ENCODE data around the gene LVRN.

LVRN gene

GRCh38 chr5:115962565-115963402 is 509 bp downstream of the LVRN start:
- Histone ChIP-seq H3K4me3 (ENCODE audit: low read depth in 1 of 2, low read length in 1 of 2) (peak overlapping the region; percentile 54 to 56), H3K36me3 (no peaks in the 10 kb centered on the region), H3K27me3 (peaks cover 97% of the 10 kb centered on the region), H3K27ac (no peak overlapping the region), H3K4me1 (ENCODE audit: control insufficient read depth in 1 of 2, insufficient read depth in 1 of 2, low read depth in 1 of 2, low read length in 1 of 2) (peaks cover 39 to 44% of the 10 kb centered on the region in 2 experiments), H3K9me3 (no peaks in the 10 kb centered on the region)
- no peak for TF ChIP-seq CTCF (IDR thresholded peaks at IDR 0.05)

- Histone ChIP-seq H3K27me3 (peaks cover 97% of the 10 kb centered on the region), H3K36me3 (no peaks in the 10 kb centered on the region), H3K4me1 (ENCODE audit: control insufficient read depth in 1 of 2, insufficient read depth in 1 of 2, low read depth in 1 of 2, low read length in 1 of 2) (peaks cover 39 to 44% of the 10 kb centered on the region in 2 experiments), H3K9me3 (no peaks in the 10 kb centered on the region), H3K27ac (no peak overlapping the region), H3K4me3 (ENCODE audit: low read depth in 1 of 2, low read length in 1 of 2) (peak overlapping the region; percentile 7 to 54)
- no peak for TF ChIP-seq CTCF (IDR thresholded peaks at IDR 0.05)
These were observed 1.3 kb downstream of the LVRN start for GRCh38 chr5:115963566-115963965.

GRCh38 chr5:115968770-115969169 is 6.5 kb downstream of the LVRN start:
- Histone ChIP-seq H3K27me3 (peaks cover 88% of the 10 kb centered on the region), H3K9me3 (no peaks in the 10 kb centered on the region), H3K36me3 (no peaks in the 10 kb centered on the region), H3K4me1 (ENCODE audit: control insufficient read depth in 1 of 2, insufficient read depth in 1 of 2, low read depth in 1 of 2, low read length in 1 of 2) (peaks cover 13 to 18% of the 10 kb centered on the region in 2 experiments), H3K27ac (no peak overlapping the region), H3K4me3 (ENCODE audit: low read depth in 1 of 2, low read length in 1 of 2) (no peak overlapping the region)
- TF ChIP-seq CTCF (IDR thresholded peaks at IDR 0.05): no peak

- Histone ChIP-seq H3K4me1 (ENCODE audit: control insufficient read depth in 1 of 2, insufficient read depth in 1 of 2, low read depth in 1 of 2, low read length in 1 of 2) (peaks cover 9 to 21% of the 10 kb centered on the region in 2 experiments), H3K4me3 (ENCODE audit: low read depth in 1 of 2, low read length in 1 of 2) (no peak overlapping the region), H3K27me3 (peaks cover 41% of the 10 kb centered on the region), H3K27ac (no peak overlapping the region), H3K36me3 (no peaks in the 10 kb centered on the region), H3K9me3 (no peaks in the 10 kb centered on the region)
- TF ChIP-seq CTCF (IDR thresholded peaks at IDR 0.05): no peak
These were observed 14.8 kb downstream of the LVRN start for GRCh38 chr5:115977096-115977495.

GRCh38 chr5:115977988-115978387 is 15.7 kb downstream of the LVRN start:
- H3K9me3 ChIP-seq: no peaks in the 10 kb centered on the region
- H3K4me3 ChIP-seq (ENCODE audit: low read depth in 1 of 2, low read length in 1 of 2): no peak overlapping the region
- no peak overlapping the region for H3K27ac ChIP-seq
- peaks cover 9 to 21% of the 10 kb centered on the region in 2 experiments for H3K4me1 ChIP-seq (ENCODE audit: control insufficient read depth in 1 of 2, insufficient read depth in 1 of 2, low read depth in 1 of 2, low read length in 1 of 2)
- H3K27me3 ChIP-seq: peaks cover 33% of the 10 kb centered on the region
- TF ChIP-seq CTCF (IDR thresholded peaks at IDR 0.05): no peak
- H3K36me3 ChIP-seq: no peaks in the 10 kb centered on the region

All from neutrophil (primary cell).